ENCODE measurements around the gene TRIM31. TPM values are rescaled to one million over a fixed set of nuclear protein-coding genes. Genes with fewer than 3 reads are reported as not detected.

The TRIM31 gene
- total RNA-seq, 1 experiment from 2014 or later, result not detected

DNA sequence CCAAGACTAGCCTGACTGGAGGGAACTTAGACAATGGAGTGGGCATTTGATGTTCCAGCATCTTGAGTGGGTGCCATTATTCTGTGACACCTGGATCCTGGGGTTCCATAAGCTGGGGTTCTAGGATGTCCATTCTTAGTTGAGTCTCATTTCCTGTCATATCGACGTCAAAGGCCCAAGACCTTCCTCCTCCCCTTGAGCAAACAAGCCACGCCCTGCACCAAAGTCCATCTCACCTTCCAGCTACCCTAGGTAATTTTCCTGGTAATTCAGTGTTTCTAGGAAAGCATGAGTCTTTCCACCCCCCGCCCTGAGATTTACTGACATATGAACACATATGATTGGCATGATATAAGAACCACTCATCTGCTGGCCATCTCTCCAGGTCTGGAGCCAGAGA lies 22.9 kb upstream of the TRIM31 start, which contains the start of gene TRIM40:
Gene TRIM40 (plus strand): TSS at position 384 of the 400 bp plus-strand sequence. CDS start 897 bp downstream, outside the sequence.
- H3K4me2 ChIP-seq (ENCODE audit: insufficient read depth, insufficient read length, low read length), result no peak within 1 kb of the TSS
- H3K36me3 Mint-ChIP-seq (ENCODE audit: insufficient read depth in 1 of 3, low read depth in 3 of 3), result no peaks in the 10 kb centered on the region
- H3K4ac ChIP-seq (ENCODE audit: low read depth, low read length), result no peak within 1 kb of the TSS
- H4K20me1 ChIP-seq (ENCODE audit: control insufficient read depth, insufficient read depth, insufficient read length), result no peaks in the 10 kb centered on the region
- H2BK12ac ChIP-seq (ENCODE audit: insufficient read length, low read depth, low read length), result no peak within 1 kb of the TSS
- H3K9me3 ChIP-seq (ENCODE audit: control insufficient read depth, low read depth, low read length), result no peaks in the 10 kb centered on the region
- no peak within 1 kb of the TSS for H2AFZ ChIP-seq (ENCODE audit: low read length)
- TF ChIP-seq, protein P1, sequence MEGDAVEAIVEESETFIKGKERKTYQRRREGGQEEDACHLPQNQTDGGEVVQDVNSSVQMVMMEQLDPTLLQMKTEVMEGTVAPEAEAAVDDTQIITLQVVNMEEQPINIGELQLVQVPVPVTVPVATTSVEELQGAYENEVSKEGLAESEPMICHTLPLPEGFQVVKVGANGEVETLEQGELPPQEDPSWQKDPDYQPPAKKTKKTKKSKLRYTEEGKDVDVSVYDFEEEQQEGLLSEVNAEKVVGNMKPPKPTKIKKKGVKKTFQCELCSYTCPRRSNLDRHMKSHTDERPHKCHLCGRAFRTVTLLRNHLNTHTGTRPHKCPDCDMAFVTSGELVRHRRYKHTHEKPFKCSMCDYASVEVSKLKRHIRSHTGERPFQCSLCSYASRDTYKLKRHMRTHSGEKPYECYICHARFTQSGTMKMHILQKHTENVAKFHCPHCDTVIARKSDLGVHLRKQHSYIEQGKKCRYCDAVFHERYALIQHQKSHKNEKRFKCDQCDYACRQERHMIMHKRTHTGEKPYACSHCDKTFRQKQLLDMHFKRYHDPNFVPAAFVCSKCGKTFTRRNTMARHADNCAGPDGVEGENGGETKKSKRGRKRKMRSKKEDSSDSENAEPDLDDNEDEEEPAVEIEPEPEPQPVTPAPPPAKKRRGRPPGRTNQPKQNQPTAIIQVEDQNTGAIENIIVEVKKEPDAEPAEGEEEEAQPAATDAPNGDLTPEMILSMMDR (conservative IDR thresholded peaks at IDR 0.05), result no peak
- H2BK15ac ChIP-seq (ENCODE audit: low read depth, low read length), result no peak within 1 kb of the TSS
- no peaks in the 10 kb centered on the region for H3K23me2 ChIP-seq (ENCODE audit: insufficient read length, low read depth, low read length, poor library complexity, severe bottlenecking)
- no peak within 1 kb of the TSS for H3K23ac ChIP-seq (ENCODE audit: insufficient read length, low read depth, low read length)
- H2BK20ac ChIP-seq (ENCODE audit: low read depth, low read length, poor library complexity, severe bottlenecking), result no peak within 1 kb of the TSS
- no peak within 1 kb of the TSS for H4K8ac ChIP-seq (replicated peaks; ENCODE audit: insufficient read length, low read depth, low read length)
- no peak within 1 kb of the TSS for H3K27ac Mint-ChIP-seq
- no peak within 1 kb of the TSS for H3T11ph ChIP-seq (ENCODE audit: low read length)
- no peak within 1 kb of the TSS for H2BK5ac ChIP-seq (ENCODE audit: insufficient read length, low read length)
- no peak within 1 kb of the TSS for H3K14ac ChIP-seq (ENCODE audit: insufficient read depth, low read length)
- H3K79me2 ChIP-seq (ENCODE audit: insufficient read depth, low read length), result no peaks in the 10 kb centered on the region
- no peak within 1 kb of the TSS for H3K18ac ChIP-seq (ENCODE audit: insufficient read length, low read depth, low read length)
- H3K9me3 Mint-ChIP-seq, result no peaks in the 10 kb centered on the region
- H4K5ac ChIP-seq (ENCODE audit: insufficient read length, low read depth, low read length), result no peak within 1 kb of the TSS
- H2BK120ac ChIP-seq (ENCODE audit: low read depth, low read length, poor library complexity, severe bottlenecking), result no peak within 1 kb of the TSS
- peaks cover under 1% of the 10 kb centered on the region; the same call in 1 of the 2 replicates for H3K27me3 ChIP-seq (ENCODE audit: insufficient read depth, low read length)
- no peaks in the 10 kb centered on the region for H3K79me1 ChIP-seq (ENCODE audit: insufficient read depth, low read depth, low read length, poor library complexity, severe bottlenecking)
- no peaks in the 10 kb centered on the region for H3K4me1 ChIP-seq (ENCODE audit: insufficient read depth, low read length)
- no peak within 1 kb of the TSS for H3K9ac ChIP-seq (ENCODE audit: extremely low read depth, insufficient read length, low read length)
- H3K4me1 Mint-ChIP-seq, result peaks cover 2 to 4% of the 10 kb centered on the region in 2 experiments
- H3K27me3 Mint-ChIP-seq (ENCODE audit: low read depth), result peaks cover 55% of the 10 kb centered on the region
- no peak within 1 kb of the TSS for H3K56ac ChIP-seq (ENCODE audit: insufficient read length, low read depth, low read length)
- no peak within 1 kb of the TSS for H2AK5ac ChIP-seq (ENCODE audit: insufficient read length, low read length)
- no CpG with 5 or more reads among the region's 4 CpGs for WGBS (ENCODE audit: extremely low coverage, insufficient read length, low lambda C conversion rate)
- no peak for DNase-seq
- H3K27ac ChIP-seq (ENCODE audit: insufficient read length, low read depth, low read length), result no peak within 1 kb of the TSS
- H3K4me3 Mint-ChIP-seq, result no peak within 1 kb of the TSS
- no peak within 1 kb of the TSS for H4K91ac ChIP-seq (ENCODE audit: insufficient read length, low read depth, low read length)
